Tibial nerve (tissue), 3 donors: Measurements from ENCODE around the gene NPB.

Experiments
- CTCF ChIP-seq, 5 experiments: fragments of 200-600 bp in 3 of 5; fragments of 450-650 bp in 2 of 5; sonication (generic) in 3 of 5; IDR thresholded peaks; one replicate each; pipeline ENCODE4 v1.5.1; 2016 to 2019; ENCODE audit warnings: antibody characterized with exemption in 5 of 5, mild to moderate bottlenecking in 3 of 5, moderate library complexity in 2 of 5
- POLR2A ChIP-seq, 2 donors: fragments of 450-650 bp; IDR thresholded peaks; one replicate each; pipeline ENCODE4 v1.6.1; 2017; ENCODE audit warnings: antibody characterized with exemption in 2 of 2, mild to moderate bottlenecking in 2 of 2, moderate library complexity in 2 of 2

- TF ChIP-seq CTCF (IDR thresholded peaks at IDR 0.05) (no peak), POLR2A (IDR thresholded peaks at IDR 0.05) (no peak)
Measured at GRCh38 chr17:81870131-81870980, 31.7 kb upstream of the NPB start.
